Endometrium (tissue), 2 donors: ENCODE measurements around the gene SUFU.
"Not testable (repeated sequence)": the region's sequence is repeated elsewhere in the genome, so short reads cannot be mapped to it uniquely, and the experiment has no call there.

Source experiments
- FAIRE-seq: peaks from 2 replicates; lab custom pipeline; 2012; peaks lifted over from hg19 to GRCh38; lab: Jason Lieb, UNC
- donor health status: control.
- donor health status: control.

SUFU gene

GRCh38 chr10:102514487-102515311 is 10.9 kb downstream of the SUFU start:
- no peak for FAIRE-seq

- no peak for FAIRE-seq
Observed at GRCh38 chr10:102515724-102516123, 12.0 kb downstream of the SUFU start.

DNA sequence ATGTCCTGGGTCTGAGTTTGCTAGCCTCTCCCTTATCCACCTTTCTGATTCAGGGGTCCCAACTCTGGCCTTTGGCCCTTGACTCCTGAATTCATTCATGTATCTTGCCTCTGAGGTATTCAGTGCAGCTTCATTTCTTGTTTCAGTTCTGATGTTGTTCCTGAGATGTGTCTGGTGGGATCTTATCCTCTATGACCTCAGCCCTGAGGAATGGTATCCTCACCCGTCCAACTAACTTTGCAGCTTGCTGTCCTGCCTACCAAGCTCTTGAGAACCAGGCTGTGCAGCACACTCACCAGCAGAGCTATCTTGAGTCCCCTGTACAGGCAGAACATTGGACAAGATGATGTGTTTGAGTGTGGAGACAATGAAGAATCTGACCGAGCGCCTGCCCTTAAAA is 13.8 kb downstream of the SUFU start:
- FAIRE-seq = no peak

DNA sequence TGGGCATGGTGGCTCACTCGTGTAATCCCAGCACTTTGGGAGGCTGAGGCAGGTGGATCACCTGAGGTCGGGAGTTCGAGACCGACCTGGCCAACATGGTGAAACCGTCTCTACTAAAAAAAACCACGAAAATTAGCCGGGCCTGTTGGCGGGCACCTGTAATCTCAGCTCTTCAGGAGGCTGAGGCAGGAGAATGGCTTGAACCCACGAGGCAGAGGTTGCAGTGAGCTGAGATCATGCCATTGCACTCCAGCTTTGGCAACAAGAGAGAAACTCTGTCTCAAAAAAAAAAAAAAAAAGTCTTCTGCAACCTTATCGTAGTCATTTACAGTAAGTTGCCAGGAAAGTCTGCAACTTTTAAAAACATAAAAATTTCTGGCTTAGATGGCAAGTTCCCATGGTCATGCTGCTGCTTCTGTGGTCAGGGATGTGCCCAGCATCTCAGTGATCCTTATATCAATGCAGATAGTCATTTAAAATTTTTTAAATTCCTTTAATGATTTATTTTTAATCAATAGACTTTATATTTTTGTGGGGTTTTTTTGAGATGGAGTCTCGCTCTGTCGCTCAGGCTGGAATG is 15.6 kb downstream of the SUFU start:
- FAIRE-seq = no peak

DNA sequence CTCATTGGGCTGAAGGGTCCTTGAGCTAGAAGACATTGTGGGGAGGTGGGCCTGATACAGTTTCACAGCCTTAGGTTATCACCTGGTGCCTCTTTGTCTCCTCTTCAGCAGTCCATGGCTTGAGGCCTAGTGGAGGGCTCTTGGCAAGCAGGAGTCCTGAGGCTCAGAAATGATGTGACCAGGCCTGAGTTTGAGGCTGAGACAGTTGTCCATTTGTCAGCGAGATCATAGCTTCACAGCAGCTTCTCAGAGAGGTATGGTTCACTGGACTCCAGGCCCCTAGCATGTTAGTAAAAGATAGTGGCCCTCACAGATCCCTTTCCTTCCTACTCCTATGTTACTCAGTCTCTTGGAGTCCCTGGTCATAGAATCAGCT is 19.1 kb downstream of the SUFU start:
- no peak for FAIRE-seq

GRCh38 chr10:102523250-102524029 is 19.7 kb downstream of the SUFU start:
- no peak for FAIRE-seq

- no peak for FAIRE-seq
Observed at GRCh38 chr10:102524746-102525145, 21.0 kb downstream of the SUFU start.

- no peak for FAIRE-seq
Observed at GRCh38 chr10:102527546-102527945, 23.8 kb downstream of the SUFU start.

DNA sequence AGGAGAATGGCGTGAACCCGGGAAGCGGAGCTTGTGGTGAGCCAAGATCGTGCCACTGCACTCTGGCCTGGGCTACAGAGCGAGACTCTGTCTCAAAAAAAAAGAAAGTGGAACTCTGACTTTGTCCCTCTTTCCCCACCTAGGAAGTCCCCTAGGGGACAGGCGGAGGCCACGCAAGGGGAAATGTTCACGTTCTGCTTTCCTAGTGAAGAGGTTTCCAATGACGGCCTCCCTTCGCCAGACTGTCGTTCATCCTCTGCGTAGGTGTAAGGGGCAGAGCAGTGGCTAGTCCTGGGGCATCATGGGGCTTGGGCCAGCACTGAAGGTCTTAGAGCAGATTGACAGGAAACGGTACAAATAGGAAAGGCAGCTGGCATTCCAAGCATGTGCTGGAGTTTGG is 30.6 kb downstream of the SUFU start:
- no peak for FAIRE-seq

DNA sequence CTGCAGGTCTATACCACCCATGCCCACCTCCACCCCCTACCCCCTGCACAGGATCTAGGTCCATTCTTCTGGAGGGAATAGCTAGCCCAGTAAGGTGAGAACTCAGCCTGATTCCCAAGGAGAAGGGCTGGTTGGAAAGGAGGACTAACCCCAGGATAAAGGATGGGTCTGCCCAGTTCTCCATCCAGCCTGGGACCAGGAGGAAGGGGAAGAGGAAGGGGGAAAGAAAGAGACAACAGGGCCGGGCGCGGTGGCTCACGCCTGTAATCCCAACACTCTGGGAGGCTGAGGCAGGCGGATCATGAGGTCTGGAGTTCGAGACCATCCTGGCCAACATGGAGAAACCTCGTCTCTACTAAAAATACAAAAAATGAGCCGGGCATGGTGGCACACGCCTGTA is 31.2 kb downstream of the SUFU start:
- FAIRE-seq = not testable (repeated sequence)

DNA sequence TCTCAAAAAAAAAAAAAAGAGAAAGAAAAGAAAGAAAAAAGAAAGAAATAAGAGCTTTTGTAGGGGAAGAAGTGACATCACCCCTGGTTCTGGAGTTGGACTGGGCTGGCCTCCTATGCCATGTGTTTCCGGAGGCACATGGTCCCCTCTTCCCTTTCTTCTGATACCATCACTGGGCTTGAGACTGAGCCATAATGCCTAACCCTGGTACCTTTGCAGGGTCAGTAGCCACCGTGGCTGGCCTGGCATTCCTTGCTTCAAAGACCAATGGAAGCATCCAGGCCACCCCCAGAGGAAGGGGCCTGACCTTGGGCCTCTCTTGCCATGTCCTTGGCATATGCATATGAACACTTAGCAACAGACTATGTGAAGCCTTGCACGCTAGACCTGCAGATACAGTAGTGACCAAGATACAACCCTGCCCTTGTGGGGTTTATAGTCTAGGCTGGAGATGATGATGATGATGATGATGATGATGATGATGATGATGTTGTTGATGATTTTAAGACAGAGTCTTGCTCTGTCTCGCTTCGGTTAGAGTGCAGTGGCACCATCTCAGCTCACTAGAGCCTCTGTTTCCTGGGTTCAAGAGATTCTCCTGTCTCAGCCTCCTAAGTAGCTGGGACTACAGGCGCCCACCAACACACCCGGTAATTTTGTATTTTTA is 31.8 kb downstream of the SUFU start:
- no peak for FAIRE-seq

DNA sequence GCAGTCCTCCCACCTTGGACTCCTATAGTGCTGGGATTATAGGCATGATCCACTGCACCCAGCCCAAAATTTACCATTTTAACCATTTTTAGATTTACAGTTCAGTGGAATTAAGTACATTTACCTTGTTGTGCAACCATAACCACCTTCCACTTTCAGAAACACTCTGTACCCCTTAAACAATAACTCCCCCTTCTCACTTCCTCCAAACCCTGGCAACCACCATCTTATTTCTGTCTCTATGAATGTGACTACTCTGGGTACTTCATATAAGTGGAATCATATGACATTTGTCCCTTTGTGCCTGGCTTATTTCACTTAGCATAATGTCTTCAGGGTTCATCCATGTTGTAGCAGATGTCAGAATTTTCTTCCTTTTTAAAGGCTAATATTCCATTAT is 33.6 kb downstream of the SUFU start:
- no peak for FAIRE-seq

DNA sequence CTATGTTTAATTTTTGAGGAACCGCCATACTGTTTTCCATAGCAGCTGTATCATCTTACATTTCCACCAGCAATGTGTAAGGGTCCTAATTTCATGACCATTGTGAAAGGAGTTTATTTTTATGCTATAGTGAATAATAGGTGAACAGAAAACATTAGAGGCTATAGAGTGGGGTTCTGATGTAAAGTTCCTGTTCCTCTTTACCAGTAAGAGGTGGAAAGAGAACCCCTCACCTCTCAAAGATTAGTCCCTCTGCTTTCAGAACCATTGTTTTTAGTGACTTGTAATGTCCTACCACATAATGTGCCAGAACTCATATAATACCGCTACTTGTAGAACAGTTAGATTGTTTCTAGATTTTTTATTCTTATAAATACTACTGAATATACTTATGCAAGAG is 34.2 kb downstream of the SUFU start:
- FAIRE-seq = no peak

GRCh38 chr10:102538811-102539210 is 35.0 kb downstream of the SUFU start:
- no peak for FAIRE-seq

GRCh38 chr10:102540023-102540422 is 36.3 kb downstream of the SUFU start:
- FAIRE-seq = no peak

- no peak for FAIRE-seq
Observed at GRCh38 chr10:102542800-102543418, 39.1 kb downstream of the SUFU start.

DNA sequence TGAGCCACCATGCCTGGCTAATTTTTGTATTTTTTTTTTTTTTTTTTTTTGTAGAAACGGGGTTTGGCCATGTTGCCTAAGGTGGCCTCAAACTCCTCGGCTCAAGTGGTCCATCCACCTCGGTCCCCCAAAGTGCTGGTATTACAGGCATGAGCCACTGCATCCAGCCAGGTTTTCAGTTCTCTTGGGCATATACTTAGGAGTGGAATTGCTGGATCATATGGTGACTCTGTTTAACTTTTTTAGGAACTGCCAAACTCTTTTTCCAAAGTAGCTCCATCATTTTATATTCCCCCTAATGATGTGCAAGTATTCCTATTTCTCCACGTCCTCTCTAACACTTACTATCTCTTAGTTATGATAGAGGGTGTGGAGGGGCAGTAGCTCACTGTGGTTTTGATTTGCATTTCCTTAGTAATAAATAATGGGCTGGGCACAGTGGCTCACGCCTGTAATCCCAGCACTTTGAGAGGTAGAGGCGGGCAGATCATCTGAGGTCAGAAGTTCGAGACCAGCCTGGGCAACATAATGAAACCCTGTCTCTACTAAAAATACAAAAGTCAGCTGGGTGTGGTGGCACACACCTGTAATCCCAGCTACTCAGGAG is 41.6 kb downstream of the SUFU start:
- FAIRE-seq = no peak

GRCh38 chr10:102545997-102546396 is 42.2 kb downstream of the SUFU start:
- no peak for FAIRE-seq

- FAIRE-seq = peak; percentile 46
Observed at GRCh38 chr10:102546606-102547320, 43.0 kb downstream of the SUFU start.

DNA sequence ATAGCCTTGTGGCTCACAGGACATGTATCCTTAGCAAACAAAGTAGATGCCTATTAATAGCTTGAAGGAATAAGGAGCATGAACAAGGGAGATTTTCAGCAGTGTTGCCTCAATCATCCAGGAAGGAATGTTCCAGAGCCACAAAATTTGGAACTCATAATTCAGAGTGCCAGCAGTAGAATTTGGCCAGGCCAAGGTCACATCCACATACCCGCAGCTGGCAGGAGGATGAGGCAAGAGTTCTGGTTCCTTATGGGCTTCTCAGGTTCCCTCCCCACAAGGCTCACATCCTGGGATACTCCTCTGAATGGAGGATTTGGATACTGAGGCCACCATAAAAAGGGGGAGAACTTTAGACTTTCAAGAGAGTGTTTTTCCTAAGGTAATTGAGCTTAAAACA is 45.8 kb downstream of the SUFU start:
- FAIRE-seq = no peak

GRCh38 chr10:102550636-102551210 is 47.0 kb downstream of the SUFU start:
- no peak for FAIRE-seq
